Activated T-helper 17 cell treated with anti-CD3 and anti-CD28 coated beads, Interleukin-2, amount 50 U/mL, for 72 hours (primary cell): ENCODE measurements around the gene NUDT19. TPM values are rescaled to one million over a fixed set of nuclear protein-coding genes. Genes with fewer than 3 reads are reported as not detected.
"Not testable (repeated sequence)": the region's sequence is repeated elsewhere in the genome, so short reads cannot be mapped to it uniquely, and the experiment has no call there.

Experiments used
- ATAC-seq: fragments of 150-1000 bp; cut with Tn5 transposase; replicated peaks from 2 replicates; pipeline ENCODE4 v1.10.0; 2021; ENCODE audit warnings: mild to moderate bottlenecking, moderate library complexity
- H3K27ac Mint-ChIP-seq: one replicate; pipeline ENCODE4 v1.8.0; 2022; ENCODE audit warnings: mixed read lengths
- H3K27me3 Mint-ChIP-seq: one replicate; pipeline ENCODE4 v1.8.0; 2022; ENCODE audit warnings: mixed read lengths
- H3K36me3 Mint-ChIP-seq: one replicate; pipeline ENCODE4 v1.8.0; 2022; ENCODE audit warnings: low read depth, mild to moderate bottlenecking, mixed read lengths
- H3K4me1 Mint-ChIP-seq: one replicate; pipeline ENCODE4 v1.8.0; 2022; ENCODE audit warnings: mixed read lengths
- H3K4me3 Mint-ChIP-seq: one replicate; pipeline ENCODE4 v1.8.0; 2022; ENCODE audit warnings: mild to moderate bottlenecking, mixed read lengths
- H3K9me3 Mint-ChIP-seq: one replicate; pipeline ENCODE4 v1.8.0; 2022; ENCODE audit warnings: mixed read lengths
- total RNA-seq, 2 donors: library from RNA; stranded (reverse); gene quantifications; one replicate each; pipeline ENCODE4 v1.2.3, GENCODE V29; 2022

NUDT19 gene
- total RNA-seq, 2 donors from 2014 or later: 14.6 to 21.4 TPM

DNA sequence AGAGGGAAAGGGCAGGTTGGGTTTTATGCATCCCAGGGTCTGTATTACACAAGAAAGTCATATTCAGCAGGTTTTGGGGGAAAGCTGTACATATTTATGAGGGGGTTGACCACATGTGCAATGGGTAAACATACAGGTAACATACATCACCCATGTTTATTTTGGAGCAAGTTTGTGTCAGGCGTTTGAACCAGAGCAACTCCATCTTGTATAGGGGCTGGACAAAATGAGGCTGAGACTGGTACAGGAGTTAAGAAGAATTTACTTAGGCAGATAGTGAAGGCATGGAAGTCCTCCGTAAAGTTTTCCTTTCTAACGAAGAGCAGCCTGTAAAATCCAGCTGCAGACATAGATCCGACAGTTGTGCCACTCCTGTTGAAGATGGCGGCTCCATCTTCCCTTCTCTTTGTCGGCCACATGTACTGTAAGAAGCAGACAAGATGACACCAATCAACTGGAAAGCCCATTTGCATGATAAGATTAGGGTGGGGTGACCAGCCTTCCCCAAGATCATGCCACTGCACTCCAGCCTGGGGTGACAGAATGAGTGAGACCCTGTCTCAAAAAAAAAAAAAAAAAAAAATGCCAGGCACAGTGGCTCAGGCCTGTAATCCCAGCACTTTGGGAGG, 4.7 kb upstream of the NUDT19 start:
- H3K4me1 Mint-ChIP-seq: peaks cover 8% of the 10 kb centered on the region
- no peaks in the 10 kb centered on the region for H3K9me3 Mint-ChIP-seq
- no peaks in the 10 kb centered on the region for H3K36me3 Mint-ChIP-seq
- H3K27ac Mint-ChIP-seq: no peak overlapping the region
- no peaks in the 10 kb centered on the region for H3K27me3 Mint-ChIP-seq
- H3K4me3 Mint-ChIP-seq: no peak overlapping the region
- no peak for ATAC-seq

DNA sequence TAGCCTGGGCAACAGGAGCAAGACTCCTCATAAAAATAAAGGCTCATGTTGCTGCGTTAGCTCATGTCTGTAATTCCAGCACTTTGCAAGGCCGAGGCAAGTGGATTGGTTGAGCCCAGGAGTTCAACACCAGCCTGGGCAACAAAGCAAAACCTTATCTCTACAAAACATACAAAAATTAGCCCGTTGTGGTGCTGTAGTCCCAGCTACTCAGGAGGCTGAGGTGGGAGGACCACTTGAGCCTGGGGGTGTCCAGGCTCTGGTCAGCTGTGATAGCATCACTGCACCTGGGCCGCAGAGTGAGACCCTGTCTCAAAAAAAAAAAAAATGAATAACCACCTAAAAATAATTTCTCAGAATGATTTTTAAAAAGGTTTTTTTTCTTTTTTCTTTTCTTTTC, 3.9 kb upstream of the NUDT19 start:
- peaks cover 3% of the 10 kb centered on the region for H3K36me3 Mint-ChIP-seq
- no peaks in the 10 kb centered on the region for H3K27me3 Mint-ChIP-seq
- H3K4me1 Mint-ChIP-seq: peaks cover 8% of the 10 kb centered on the region
- no peak for ATAC-seq
- H3K4me3 Mint-ChIP-seq: no peak overlapping the region
- H3K9me3 Mint-ChIP-seq: no peaks in the 10 kb centered on the region
- H3K27ac Mint-ChIP-seq: no peak overlapping the region

DNA sequence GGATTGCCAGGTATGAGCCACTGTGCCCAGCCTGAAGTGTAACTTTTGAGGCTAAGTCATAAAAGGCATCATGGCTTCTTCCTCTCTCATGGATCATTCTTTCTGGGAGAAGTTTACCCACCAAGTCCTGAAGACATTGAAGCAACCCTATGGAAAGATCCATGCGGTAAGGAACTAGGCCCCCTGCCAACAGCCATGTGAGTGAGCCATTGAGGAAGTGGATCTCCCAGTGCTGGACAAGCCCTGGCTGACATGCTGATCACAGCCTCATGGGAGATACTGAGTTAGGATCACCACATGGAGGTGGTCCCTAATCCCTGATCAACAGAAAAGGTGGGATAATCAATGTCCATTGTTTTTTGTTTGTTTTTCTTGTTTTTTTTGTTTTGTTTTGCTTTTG, 3.3 kb upstream of the NUDT19 start:
- no peak overlapping the region for H3K4me3 Mint-ChIP-seq
- peaks cover 5% of the 10 kb centered on the region for H3K9me3 Mint-ChIP-seq
- no peak for ATAC-seq
- no peak overlapping the region for H3K27ac Mint-ChIP-seq
- peaks cover 9% of the 10 kb centered on the region for H3K36me3 Mint-ChIP-seq
- H3K4me1 Mint-ChIP-seq: peaks cover 14% of the 10 kb centered on the region
- H3K27me3 Mint-ChIP-seq: no peaks in the 10 kb centered on the region

DNA sequence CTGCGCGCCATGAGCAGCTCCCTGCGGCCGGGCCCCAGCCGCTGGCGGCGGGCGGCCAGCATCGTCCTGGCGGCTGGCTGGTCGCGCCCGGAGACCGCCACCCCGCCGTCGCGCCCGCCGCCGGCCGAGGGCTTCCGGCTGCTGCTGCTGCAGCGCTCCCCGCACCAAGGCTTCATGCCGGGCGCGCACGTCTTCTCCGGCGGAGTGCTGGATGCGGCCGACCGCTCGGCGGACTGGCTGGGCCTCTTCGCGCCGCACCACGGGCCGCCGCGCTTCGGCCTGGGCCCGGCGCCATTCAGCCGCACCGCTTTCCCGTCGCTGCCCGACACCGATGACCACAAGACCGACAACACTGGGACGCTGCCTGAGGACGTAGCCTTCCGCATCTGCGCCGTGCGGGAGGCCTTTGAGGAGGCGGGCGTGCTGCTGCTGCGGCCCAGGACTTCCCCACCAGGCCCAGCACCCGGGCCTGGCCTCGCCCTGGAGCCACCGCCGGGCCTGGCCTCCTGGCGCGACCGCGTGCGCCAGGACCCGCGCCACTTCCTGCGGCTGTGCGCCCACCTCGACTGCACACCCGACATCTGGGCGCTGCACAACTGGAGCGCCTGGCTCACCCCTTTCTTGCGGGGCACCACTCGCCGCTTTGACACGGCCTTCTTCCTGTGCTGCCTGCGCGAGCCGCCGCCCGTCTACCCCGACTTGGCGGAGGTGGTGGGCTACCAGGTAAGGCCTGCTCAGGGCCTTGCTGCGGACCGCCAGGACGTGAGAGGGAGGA, 518 bp downstream of the NUDT19 start:
- peak; percentile 75 for ATAC-seq
- Mint-ChIP-seq H3K36me3 (peaks cover 36% of the 10 kb centered on the region), H3K4me3 (peak overlapping the region; percentile 87), H3K27ac (peak overlapping the region; percentile 97), H3K4me1 (peaks cover 39% of the 10 kb centered on the region), H3K9me3 (peaks cover 6% of the 10 kb centered on the region), H3K27me3 (no peaks in the 10 kb centered on the region)

DNA sequence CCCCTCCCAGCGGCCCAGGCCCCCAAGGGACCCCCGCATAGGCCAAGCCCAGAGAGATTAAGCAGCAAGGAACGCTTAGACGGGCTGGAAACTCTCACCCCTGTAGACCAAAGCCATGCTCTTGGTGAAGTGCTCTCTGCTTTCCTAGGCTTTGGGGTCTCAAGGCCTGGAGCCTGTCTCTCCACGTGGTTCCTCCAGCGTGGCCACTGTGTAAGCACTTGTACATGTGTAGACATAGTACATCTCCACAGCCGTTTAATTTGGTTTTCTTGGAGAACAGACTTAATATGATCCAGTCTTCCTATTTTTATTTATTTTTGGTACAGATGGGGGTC, 1.1 kb downstream of the NUDT19 start:
- peaks cover 44% of the 10 kb centered on the region for H3K4me1 Mint-ChIP-seq
- H3K36me3 Mint-ChIP-seq: peaks cover 42% of the 10 kb centered on the region
- ATAC-seq: no peak
- peak overlapping the region; percentile 87 for H3K4me3 Mint-ChIP-seq
- H3K9me3 Mint-ChIP-seq: peaks cover 6% of the 10 kb centered on the region
- H3K27me3 Mint-ChIP-seq: no peaks in the 10 kb centered on the region
- peak overlapping the region; percentile 97 for H3K27ac Mint-ChIP-seq

DNA sequence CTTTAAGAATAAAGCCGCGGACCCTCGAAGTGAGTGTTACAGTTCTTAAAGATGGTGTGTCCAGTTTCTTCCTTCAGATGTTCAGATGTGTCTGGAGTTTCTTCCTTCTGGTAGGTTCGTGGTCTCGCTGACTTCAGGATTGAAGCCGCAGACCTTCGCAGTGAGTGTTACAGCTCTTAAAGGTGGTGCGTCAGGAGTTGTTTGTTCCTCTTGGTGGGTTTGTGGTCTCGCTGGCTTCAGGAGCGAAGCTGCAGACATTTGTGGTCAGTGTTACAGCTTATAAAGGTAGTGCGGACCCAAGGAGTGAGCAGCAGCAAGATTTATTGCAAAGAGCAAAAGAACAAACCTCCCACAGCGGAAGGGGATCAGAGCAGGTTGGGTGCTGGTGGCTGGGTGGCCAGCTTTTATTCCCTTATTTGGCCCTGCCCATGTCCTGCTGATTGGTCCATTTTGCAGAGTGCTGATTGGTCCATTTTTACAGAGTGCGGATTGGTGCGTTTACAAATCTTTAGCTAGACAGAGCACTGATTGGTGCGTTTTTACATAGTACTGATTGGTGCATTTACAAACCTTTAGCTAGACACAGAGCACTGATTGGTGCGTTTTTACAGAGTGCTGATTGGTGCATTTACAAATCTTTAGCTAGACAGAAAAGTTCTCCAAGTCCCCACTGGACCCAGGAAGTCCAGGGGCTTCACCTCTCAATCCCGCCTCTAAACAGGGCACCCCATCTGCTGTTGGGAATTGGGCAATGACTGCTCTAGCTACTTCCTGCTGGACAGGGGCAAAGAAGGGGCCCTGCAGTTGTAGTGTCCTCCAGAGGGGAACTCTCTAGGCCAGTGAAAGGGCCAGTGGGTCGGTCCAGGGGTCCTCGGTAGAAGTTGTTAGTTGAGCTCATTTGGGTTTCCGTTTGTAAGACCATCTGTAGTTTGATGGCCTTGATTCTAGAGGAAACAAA, 1.8 kb downstream of the NUDT19 start:
- H3K9me3 Mint-ChIP-seq, ATAC-seq, H3K27me3 Mint-ChIP-seq: not testable (repeated sequence)
- Mint-ChIP-seq H3K36me3 (peaks cover 49% of the 10 kb centered on the region), H3K4me1 (peaks cover 44% of the 10 kb centered on the region), H3K4me3 (peak overlapping the region; percentile 87), H3K27ac (peak overlapping the region; percentile 97)

DNA sequence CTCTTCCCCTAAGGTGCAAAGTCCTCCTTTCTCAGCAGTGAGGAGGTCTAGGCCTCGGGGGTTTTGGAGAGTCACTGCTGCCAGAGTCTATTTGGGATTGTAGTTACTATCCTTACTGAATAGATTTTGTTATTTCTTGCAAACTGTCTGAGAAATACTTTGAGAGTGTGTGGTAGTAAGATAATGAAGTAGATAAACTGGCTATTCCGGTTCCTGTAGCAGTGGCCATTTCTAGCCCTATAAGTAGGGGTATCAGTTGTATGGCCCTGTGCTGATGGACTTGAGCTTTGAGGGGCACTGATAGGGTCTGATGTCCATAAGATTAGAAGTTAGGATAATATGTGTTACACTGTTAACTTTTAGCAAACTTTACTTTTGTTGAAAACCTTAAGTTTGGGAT, 2.7 kb downstream of the NUDT19 start:
- not testable (repeated sequence) for H3K9me3 Mint-ChIP-seq, H3K27me3 Mint-ChIP-seq, ATAC-seq
- Mint-ChIP-seq H3K36me3 (peaks cover 58% of the 10 kb centered on the region), H3K4me1 (peaks cover 44% of the 10 kb centered on the region), H3K27ac (peak overlapping the region; percentile 97), H3K4me3 (peak overlapping the region; percentile 87)

DNA sequence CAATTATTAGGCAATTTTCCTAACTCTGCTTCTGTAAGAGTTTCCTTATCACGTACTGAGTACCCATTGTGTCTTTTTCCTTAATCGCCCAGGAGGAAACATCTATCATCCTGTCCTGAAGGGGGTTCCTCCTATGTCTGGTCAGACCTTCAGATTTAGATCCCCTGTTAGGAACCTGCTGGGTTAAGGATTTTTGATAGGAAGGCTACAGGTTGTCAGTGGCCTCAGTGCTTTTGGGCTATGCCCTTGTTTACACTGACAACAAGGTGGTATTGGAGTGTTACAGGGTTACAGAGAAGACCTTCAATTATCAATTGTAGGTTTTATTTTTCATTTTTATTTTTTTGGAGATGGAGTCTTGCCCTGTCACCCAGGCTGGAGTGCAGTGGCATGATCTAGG, 3.2 kb downstream of the NUDT19 start:
- Mint-ChIP-seq H3K4me3 (peak overlapping the region; percentile 87), H3K4me1 (peaks cover 44% of the 10 kb centered on the region), H3K36me3 (peaks cover 64% of the 10 kb centered on the region)
- ATAC-seq, H3K9me3 Mint-ChIP-seq, H3K27ac Mint-ChIP-seq, H3K27me3 Mint-ChIP-seq: not testable (repeated sequence)

DNA sequence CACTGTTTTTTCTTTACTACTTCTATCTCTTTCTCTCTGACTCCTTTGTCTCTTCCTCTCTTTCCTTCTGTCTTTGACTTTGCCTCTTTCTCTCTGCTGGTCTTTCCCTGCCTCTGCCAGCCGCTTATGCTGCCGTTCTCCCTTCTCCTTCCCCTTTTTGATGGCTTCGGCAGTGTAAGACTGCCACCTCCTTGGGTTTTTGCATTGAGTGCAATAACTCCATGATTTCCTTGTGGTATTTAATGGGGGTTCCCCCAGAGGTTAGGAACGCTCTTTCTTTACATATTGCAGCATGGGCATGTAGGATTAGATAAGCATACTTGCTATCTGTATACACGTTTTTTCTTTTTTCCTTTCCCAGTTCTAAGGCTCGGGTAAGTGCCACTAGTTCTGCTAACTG, 3.9 kb downstream of the NUDT19 start:
- not testable (repeated sequence) for ATAC-seq, H3K27ac Mint-ChIP-seq, H3K27me3 Mint-ChIP-seq, H3K9me3 Mint-ChIP-seq
- Mint-ChIP-seq H3K4me3 (peak overlapping the region; percentile 87), H3K36me3 (peaks cover 70% of the 10 kb centered on the region), H3K4me1 (peaks cover 44% of the 10 kb centered on the region)

DNA sequence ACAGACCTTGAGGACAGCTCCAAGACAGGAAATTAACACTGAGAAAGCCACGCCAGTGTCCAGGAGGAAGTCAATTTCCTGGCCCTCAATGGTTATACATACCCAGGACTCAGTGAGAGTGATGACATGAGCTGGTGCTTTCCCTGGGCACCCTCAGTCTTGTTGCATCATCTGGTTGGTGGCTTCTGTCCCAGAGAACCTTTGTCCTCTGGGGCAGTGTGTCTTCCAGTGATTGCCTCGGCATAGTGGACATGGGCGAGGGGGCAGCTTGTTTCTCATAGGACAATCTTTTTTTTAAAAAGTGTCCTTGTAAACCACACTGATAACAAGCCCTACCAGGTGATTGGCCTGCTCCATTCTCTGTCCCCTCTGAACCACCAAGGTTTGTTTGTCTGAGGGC, 5.2 kb downstream of the NUDT19 start:
- Mint-ChIP-seq H3K27ac (peak overlapping the region; percentile 28), H3K4me3 (peak overlapping the region; percentile 87), H3K4me1 (peaks cover 36% of the 10 kb centered on the region), H3K36me3 (peaks cover 81% of the 10 kb centered on the region)
- not testable (repeated sequence) for H3K27me3 Mint-ChIP-seq, H3K9me3 Mint-ChIP-seq, ATAC-seq

DNA sequence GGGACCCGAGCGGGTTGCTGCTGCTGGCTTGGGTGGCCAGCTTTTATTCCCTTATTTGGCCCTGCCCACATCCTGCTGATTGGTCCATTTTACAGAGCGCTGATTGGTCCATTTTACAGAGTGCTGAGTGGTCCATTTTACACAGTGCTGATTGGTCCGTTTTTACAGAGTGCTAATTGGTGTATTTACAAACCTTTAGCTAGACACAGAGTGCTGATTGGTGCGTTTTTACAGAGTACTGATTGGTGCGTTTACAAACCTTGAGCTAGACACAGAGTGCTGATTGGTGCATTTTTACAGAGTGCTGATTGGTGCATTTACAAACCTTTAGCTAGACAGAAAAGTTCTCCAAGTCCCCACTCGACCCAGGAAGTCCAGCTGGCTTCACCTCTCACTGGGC, 8.5 kb downstream of the NUDT19 start:
- peaks cover 17% of the 10 kb centered on the region for H3K4me1 Mint-ChIP-seq
- not testable (repeated sequence) for ATAC-seq, H3K9me3 Mint-ChIP-seq, H3K27ac Mint-ChIP-seq, H3K27me3 Mint-ChIP-seq, H3K4me3 Mint-ChIP-seq
- peaks cover 88% of the 10 kb centered on the region for H3K36me3 Mint-ChIP-seq

DNA sequence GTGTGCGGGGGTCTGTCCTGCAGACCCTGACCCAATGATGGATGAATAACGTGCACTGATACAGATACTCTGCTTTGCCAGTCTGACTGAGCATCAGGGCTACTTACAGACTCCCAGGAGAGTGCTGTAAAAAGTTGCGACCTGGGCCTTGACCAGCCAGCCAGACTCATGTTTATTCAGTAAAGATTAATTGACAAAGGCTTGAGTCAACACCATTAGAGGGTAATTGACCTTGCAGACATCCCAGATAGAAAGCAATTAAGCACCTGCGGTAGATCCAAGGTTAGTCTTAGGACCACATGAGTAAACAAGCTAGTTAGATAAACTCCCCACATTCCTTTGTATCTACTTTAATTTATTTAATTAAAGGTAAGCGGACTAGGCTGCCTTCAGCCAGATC, 10.4 kb downstream of the NUDT19 start:
- no peak overlapping the region for H3K27ac Mint-ChIP-seq
- no peak for ATAC-seq
- peaks cover 3% of the 10 kb centered on the region for H3K9me3 Mint-ChIP-seq
- peaks cover 5% of the 10 kb centered on the region for H3K4me1 Mint-ChIP-seq
- no peaks in the 10 kb centered on the region for H3K27me3 Mint-ChIP-seq
- H3K4me3 Mint-ChIP-seq: no peak overlapping the region
- peaks cover 88% of the 10 kb centered on the region for H3K36me3 Mint-ChIP-seq

DNA sequence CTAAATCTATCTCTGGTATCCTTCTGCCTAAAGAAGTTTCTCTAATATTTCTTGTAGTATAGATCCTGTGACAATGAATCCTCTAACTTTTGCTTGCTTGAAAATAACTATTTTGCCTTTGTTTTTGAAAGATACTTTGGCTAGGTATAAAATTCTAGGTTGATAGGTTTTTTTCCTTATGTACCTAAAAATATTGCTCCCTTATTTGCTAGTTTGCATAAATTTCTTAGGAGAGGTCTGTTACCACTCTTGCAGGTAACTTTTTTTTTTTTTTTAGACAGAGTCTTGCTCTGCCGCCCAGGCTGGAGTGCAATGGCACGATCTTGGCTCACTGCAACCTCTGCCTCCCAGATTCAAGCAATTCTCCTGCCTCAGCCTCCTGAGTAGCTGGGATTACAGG, 12.4 kb downstream of the NUDT19 start:
- H3K36me3 Mint-ChIP-seq: peaks cover 79% of the 10 kb centered on the region
- H3K9me3 Mint-ChIP-seq, ATAC-seq: not testable (repeated sequence)

DNA sequence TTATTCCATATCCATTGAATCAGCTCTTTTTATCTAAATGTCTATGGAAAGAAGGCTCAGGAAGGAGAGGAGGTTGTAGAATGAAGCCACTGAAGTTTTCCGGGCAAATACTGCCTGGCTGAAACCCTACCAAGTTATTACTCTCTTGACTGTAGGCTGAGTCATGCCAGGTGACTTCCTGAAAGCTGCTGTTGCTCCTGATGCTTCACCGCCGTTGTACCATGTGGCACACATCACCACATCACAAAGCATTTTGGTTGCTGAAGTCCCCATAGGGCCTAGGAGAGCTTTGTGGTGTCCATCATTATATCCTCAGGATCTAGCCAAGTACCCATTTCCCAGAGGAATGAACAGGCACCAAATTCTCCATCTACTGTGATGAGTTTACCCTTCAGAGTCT, 16.8 kb downstream of the NUDT19 start:
- Mint-ChIP-seq H3K4me1 (peaks cover 8% of the 10 kb centered on the region), H3K36me3 (peaks cover 78% of the 10 kb centered on the region), H3K4me3 (peak overlapping the region; percentile 13), H3K27me3 (no peaks in the 10 kb centered on the region), H3K27ac (peak overlapping the region; percentile 2), H3K9me3 (peaks cover 3% of the 10 kb centered on the region)
- ATAC-seq: peak; percentile 99

More for the DNA sequence above, 12.4 kb downstream of the NUDT19 start:
- H3K4me1 Mint-ChIP-seq, H3K4me3 Mint-ChIP-seq, H3K27me3 Mint-ChIP-seq, H3K27ac Mint-ChIP-seq: not testable (repeated sequence)
